HepG2 (cell line): ENCODE data around the gene EFCAB11. TPM values are rescaled to one million over a fixed set of nuclear protein-coding genes. Genes with fewer than 3 reads are reported as not detected.
A peak's percentile ranks its signal among the peaks of the same experiment; 100 is the strongest.
"Not testable (repeated sequence)": the region's sequence is repeated elsewhere in the genome, so short reads cannot be mapped to it uniquely, and the experiment has no call there.

ENCODE experiments used
- ATAC-seq: fragments of 200-7000 bp; cut with Tn5 transposase; 3 replicates; pipeline ENCODE4 v1.9.1; 2020; ENCODE audit warnings: mild to moderate bottlenecking, moderate library complexity
- BruUV-seq: library from RNA; stranded (reverse); fragments of 400-500 nt; replicated peaks from 2 replicates; lab custom pipeline; 2021; lab: Mats Ljungman, UMichigan
- CTCF ChIA-PET: fragments of 300-600 bp; formaldehyde crosslinking; extraction: SDS; loops from one replicate; lab custom pipeline; 2021; ENCODE audit warnings: low total read pairs, inconsistent platforms, low intra/inter-chr PET ratio; lab: Yijun Ruan, JAX
- POLR2A ChIA-PET: fragments of 350-600 bp; sonication (Branson Sonifier 250); formaldehyde crosslinking; loops from one replicate; lab custom pipeline; 2020; ENCODE audit warnings: antibody characterized with exemption, inconsistent platforms; lab: Yijun Ruan, JAX
- DNase-seq: peaks from one replicate; pipeline ENCODE4 v3.0.0-alpha.2; 2015; ENCODE audit warnings: low spot score
- FAIRE-seq: peaks from 3 replicates; lab custom pipeline; 2011; peaks lifted over from hg19 to GRCh38; lab: Jason Lieb, UNC
- H2AFZ ChIP-seq: one replicate; pipeline ENCODE4 v1.6.1; 2011; ENCODE audit warnings: low read length, inconsistent platforms
- H3K27ac ChIP-seq: fragments of 300-600 bp; 3 replicates; pipeline ENCODE4 v1.8.0; 2011; ENCODE audit warnings: mixed run types, mild to moderate bottlenecking, mixed read lengths, low read length, inconsistent platforms; ENCODE audit not compliant: insufficient read depth; ENCODE audit errors: extremely low read length
- H3K27me3 ChIP-seq, 2 experiments: fragments of 200-600 bp in 1 of 2; 2 replicates in 1 of 2; 3 replicates in 1 of 2; pipeline versions ENCODE4 v1.6.0 to v1.8.0; 2011; ENCODE audit warnings: low read length in 2 of 2, mild to moderate bottlenecking in 2 of 2, moderate library complexity in 2 of 2, inconsistent platforms in 1 of 2; ENCODE audit not compliant: insufficient read depth in 2 of 2, control insufficient read depth in 1 of 2
- H3K36me3 ChIP-seq, 2 experiments: fragments of 200-600 bp in 1 of 2; replicated peaks in 1 of 2; 2 replicates in 1 of 2; 3 replicates in 1 of 2; pipeline versions ENCODE4 v1.5.1 to v1.8.0; 2011; ENCODE audit warnings: low read length in 2 of 2, inconsistent platforms in 1 of 2; ENCODE audit not compliant: insufficient read depth in 2 of 2, control insufficient read depth in 1 of 2
- H3K4me1 ChIP-seq: 2 replicates; pipeline ENCODE4 v1.5.1; 2012; ENCODE audit warnings: low read length, inconsistent platforms; ENCODE audit not compliant: insufficient read depth
- H3K4me2 ChIP-seq: 2 replicates; pipeline ENCODE4 v1.6.0; 2011; ENCODE audit warnings: low read depth, low read length, inconsistent platforms
- H3K4me3 ChIP-seq, 3 experiments: fragments of 200-600 bp in 1 of 3; sonication (generic), shearing (Covaris generic) in 1 of 3; replicated peaks in 1 of 3; 2 replicates each; pipeline ENCODE4 v1.5.1; 2011 to 2016; ENCODE audit warnings: low read length in 3 of 3, inconsistent platforms in 2 of 3, low read depth in 2 of 3, mild to moderate bottlenecking in 2 of 3, control low read depth in 1 of 3, mixed read lengths in 1 of 3; ENCODE audit not compliant: insufficient read depth in 1 of 3
- H3K79me2 ChIP-seq: one replicate; pipeline ENCODE4 v1.6.1; 2011; ENCODE audit warnings: low read length, inconsistent platforms; ENCODE audit not compliant: insufficient read depth
- H3K9ac ChIP-seq: 2 replicates; pipeline ENCODE4 v1.6.0; 2011; ENCODE audit warnings: mild to moderate bottlenecking, low read depth, low read length, inconsistent platforms; ENCODE audit not compliant: insufficient read depth
- H3K9me3 ChIP-seq: 2 replicates; pipeline ENCODE4 v1.5.1; 2012; ENCODE audit warnings: mild to moderate bottlenecking, low read length
- H4K20me1 ChIP-seq: 2 replicates; pipeline ENCODE4 v1.6.0; 2011; ENCODE audit warnings: inconsistent platforms, mild to moderate bottlenecking, low read length, moderate library complexity; ENCODE audit not compliant: insufficient read depth
- HIVEP1 ChIP-seq: sonication (generic); formaldehyde crosslinking; IDR thresholded peaks from 2 replicates; pipeline ENCODE4 v1.4.0; 2020; ENCODE audit warnings: mild to moderate bottlenecking, missing genetic modification reagents
- HNF4A ChIP-seq: sonication (generic); formaldehyde crosslinking; IDR thresholded peaks from 2 replicates; pipeline ENCODE4 v1.4.0; 2020; ENCODE audit warnings: missing genetic modification reagents
- PATZ1 ChIP-seq: sonication (generic); formaldehyde crosslinking; IDR thresholded peaks from 2 replicates; pipeline ENCODE4 v1.4.0; 2020; ENCODE audit warnings: missing genetic modification reagents
- TOE1 ChIP-seq: sonication (generic); formaldehyde crosslinking; IDR thresholded peaks from 2 replicates; pipeline ENCODE4 v1.4.0; 2020; ENCODE audit warnings: mild to moderate bottlenecking, missing genetic modification reagents
- ZBTB40 ChIP-seq, 2 experiments: fragments of 450-650 bp in 1 of 2; sonication (generic) in 1 of 2; formaldehyde crosslinking in 1 of 2; IDR thresholded peaks; 2 replicates each; pipeline versions ENCODE4 v1.6.1 to v1.8.0; 2016 to 2022; ENCODE audit warnings: antibody characterized with exemption in 1 of 2, mild to moderate bottlenecking in 1 of 2, missing genetic modification reagents in 1 of 2
- WGBS: methylation state at CpG from one replicate; pipeline ENCODE4 v1.1.6; 2017; ENCODE audit warnings: low lambda C conversion rate; 5-methylcytosine and 5-hydroxymethylcytosine counted together
- in situ Hi-C: cut with HindIII; loops from 2 replicates; pipeline ENCODE4 v1.10.0; 2017; ENCODE audit warnings: low pct_unique_long_range_greater_than_20kb; ENCODE audit not compliant: extremely low pct_ligation_motif_present
- intact Hi-C: fragments of 100-400 bp; cut with micrococcal nuclease; formaldehyde crosslinking; loops from one replicate; pipeline ENCODE4 v1.10.0; 2022; ENCODE audit not compliant: unreplicated experiment
- polyA plus RNA-seq, 8 experiments: library from polyadenylated mRNA; depleted of rRNA in 3 of 8; stranded (reverse) in 7 of 8; unstranded in 1 of 8; fragments of >200 nt; fragmentation: Illumina TruSeq in 4 of 8; extraction: Trizol in 4 of 8; gene quantifications; 2 replicates each; pipeline versions ENCODE4 v1.2.1 to v1.2.3, GENCODE V29; 2011 to 2016; ENCODE audit warnings: low read depth in 4 of 8, missing spikeins in 1 of 8, mixed read lengths in 1 of 8; ENCODE audit not compliant: insufficient read depth in 1 of 8
- total RNA-seq, 5 experiments: library from RNA; depleted of rRNA; stranded (reverse); fragments of >200 nt; fragmentation: Illumina TruSeq; extraction: Trizol; gene quantifications; 2 replicates each; pipeline ENCODE4 v1.2.3, GENCODE V29; 2016; ENCODE audit warnings: low read depth in 1 of 5

Gene EFCAB11
- total and polyA plus RNA-seq, 2 of the 13 experiments (the other 11 are each of a cell fraction or from before 2014, with no cell fraction given) = 8.2 to 31.5 TPM

GRCh38 chr14:89899291-89899690, 55.2 kb downstream of the EFCAB11 start:
- no peak for DNase-seq
- H3K4me1 ChIP-seq = no peaks in the 10 kb centered on the region
- no peak for ATAC-seq
- no peak overlapping the region for H3K4me2 ChIP-seq
- no peak overlapping the region for H3K9ac ChIP-seq
- intact Hi-C loops = no loop called here
- no peak overlapping the region for H2AFZ ChIP-seq
- FAIRE-seq = no peak
- H3K36me3 ChIP-seq = no peaks in the 10 kb centered on the region; a peak in 2 of 5 replicates
- H3K79me2 ChIP-seq = no peaks in the 10 kb centered on the region
- H4K20me1 ChIP-seq = no peaks in the 10 kb centered on the region
- BruUV-seq = no TSS peak
- no peak overlapping the region for H3K27ac ChIP-seq
- POLR2A ChIA-PET = interaction anchor here (1.4 kb wide), 1 partner anchor 11 kb away, joined by 3 read pairs; no protein-coding TSS in a partner anchor
- H3K27me3 ChIP-seq = no peaks in the 10 kb centered on the region
- no peak for TF ChIP-seq TOE1 (CRISPR knock-in tag)
- TF ChIP-seq HIVEP1 (CRISPR knock-in tag) = no peak
- WGBS = 82% methylated on average over 1 of the region's 1 CpG
- in situ Hi-C loops = no loop called here
- no peak overlapping the region for H3K4me3 ChIP-seq
- CTCF ChIA-PET = interaction anchor here (1.5 kb wide), 1 partner anchor 873 kb away, joined by 6 read pairs; no protein-coding TSS in a partner anchor
- no peaks in the 10 kb centered on the region for H3K9me3 ChIP-seq

- H2AFZ ChIP-seq, BruUV-seq, H4K20me1 ChIP-seq, H3K9me3 ChIP-seq, H3K27ac ChIP-seq, CTCF ChIA-PET, in situ Hi-C loops, POLR2A ChIA-PET, H3K36me3 ChIP-seq, H3K79me2 ChIP-seq, H3K4me2 ChIP-seq, FAIRE-seq, H3K4me1 ChIP-seq, H3K27me3 ChIP-seq, intact Hi-C loops, DNase-seq, H3K4me3 ChIP-seq, H3K9ac ChIP-seq: not testable (repeated sequence)
- ATAC-seq = peak; percentile 38
- WGBS = 83% methylated on average over 1 of the region's 3 CpGs
- peak; percentile 62 for TF ChIP-seq PATZ1
- 0 out of 2 replicates have a peak, but pooled peaks have one; percentile 10 for TF ChIP-seq ZBTB40 (IDR thresholded peaks at IDR 0.05)
- TF ChIP-seq ZBTB40 (CRISPR knock-in tag; IDR thresholded peaks at IDR 0.05) = peak; percentile 94
- TF ChIP-seq HNF4A (CRISPR knock-in tag) = peak; percentile 36; the same call in 1 of the 2 replicates
These were observed 61.1 kb downstream of the EFCAB11 start for GRCh38 chr14:89893388-89893787.
